WTC11 (cell line): ENCODE data around the gene SPOCK1. TPM values are rescaled to one million over a fixed set of nuclear protein-coding genes. Genes with fewer than 3 reads are reported as not detected.

Source experiments
- ATAC-seq: fragments of 200-7000 bp; cut with Tn5 transposase; 2 replicates; pipeline ENCODE4 v1.10.0; 2021; ENCODE audit warnings: mild to moderate bottlenecking, moderate library complexity
- CTCF ChIA-PET: fragments of 300-600 bp; sonication (Branson Sonifier 250); formaldehyde crosslinking; loops from one replicate; lab custom pipeline; 2021; ENCODE audit warnings: antibody characterized with exemption; lab: Charles Lee
- POLR2A ChIA-PET: fragments of 350-600 bp; sonication (Branson Sonifier 250); formaldehyde crosslinking; loops from one replicate; lab custom pipeline; 2021; ENCODE audit warnings: antibody characterized with exemption; lab: Charles Lee
- DNase-seq: peaks from one replicate; pipeline ENCODE4 v3.0.0; 2021; ENCODE audit warnings: low spot score
- H3K27ac Mint-ChIP-seq: 2 replicates; pipeline ENCODE4 v1.8.0; 2021; ENCODE audit warnings: mixed read lengths
- H3K27me3 Mint-ChIP-seq: 2 replicates; pipeline ENCODE4 v1.8.0; 2021; ENCODE audit warnings: low read depth, mild to moderate bottlenecking, moderate library complexity, mixed read lengths
- H3K36me3 Mint-ChIP-seq: 2 replicates; pipeline ENCODE4 v1.8.0; 2021; ENCODE audit warnings: mixed read lengths
- H3K4me1 Mint-ChIP-seq: 2 replicates; pipeline ENCODE4 v1.8.0; 2022; ENCODE audit warnings: mixed read lengths
- H3K4me3 Mint-ChIP-seq: 2 replicates; pipeline ENCODE4 v1.8.0; 2021; ENCODE audit warnings: mild to moderate bottlenecking, moderate library complexity, mixed read lengths
- H3K9me3 Mint-ChIP-seq: 2 replicates; pipeline ENCODE4 v1.8.0; 2021; ENCODE audit warnings: mixed read lengths
- ARID4B ChIP-seq: sonication (generic); formaldehyde crosslinking; IDR thresholded peaks from 2 replicates; pipeline ENCODE4 v1.8.0; 2023; ENCODE audit warnings: missing genetic modification reagents, mild to moderate bottlenecking, borderline replicate concordance
- CREB1 ChIP-seq: sonication (generic); formaldehyde crosslinking; IDR thresholded peaks from 2 replicates; pipeline ENCODE4 v1.8.0; 2023; ENCODE audit warnings: mild to moderate bottlenecking, missing genetic modification reagents
- E2F4 ChIP-seq: sonication (generic); formaldehyde crosslinking; IDR thresholded peaks from 2 replicates; pipeline ENCODE4 v1.8.1; 2022; ENCODE audit warnings: low read depth, mild to moderate bottlenecking, moderate library complexity, missing genetic modification reagents, borderline replicate concordance
- E2F5 ChIP-seq: sonication (generic); formaldehyde crosslinking; IDR thresholded peaks from 2 replicates; pipeline ENCODE4 v1.8.1; 2022; ENCODE audit warnings: mild to moderate bottlenecking, moderate library complexity, missing genetic modification reagents
- GTF2I ChIP-seq: fragments of 250-450 bp; sonication (Bioruptor Pico); conservative IDR thresholded peaks from 2 replicates; pipeline ENCODE4 v1.4.0; 2021; ENCODE audit warnings: mild to moderate bottlenecking
- MAX ChIP-seq: sonication (generic); formaldehyde crosslinking; IDR thresholded peaks from 2 replicates; pipeline ENCODE4 v1.8.0; 2022; ENCODE audit warnings: mild to moderate bottlenecking, missing genetic modification reagents
- MLX ChIP-seq: sonication (generic); formaldehyde crosslinking; IDR thresholded peaks from 2 replicates; pipeline ENCODE4 v1.8.1; 2023; ENCODE audit warnings: mild to moderate bottlenecking, missing genetic modification reagents, moderate library complexity
- MXD4 ChIP-seq: fragments of 250-450 bp; sonication (Bioruptor Pico); IDR thresholded peaks from 2 replicates; pipeline ENCODE4 v1.8.0; 2021; ENCODE audit warnings: mild to moderate bottlenecking, moderate library complexity, borderline replicate concordance
- SMAD4 ChIP-seq: sonication (generic); formaldehyde crosslinking; IDR thresholded peaks from 2 replicates; pipeline ENCODE4 v1.8.0; 2022; ENCODE audit warnings: mild to moderate bottlenecking, missing genetic modification reagents
- SOX15 ChIP-seq: fragments of 250-450 bp; sonication (Bioruptor Pico); IDR thresholded peaks from 2 replicates; pipeline ENCODE4 v1.9.0; 2021; ENCODE audit warnings: mild to moderate bottlenecking
- SP1 ChIP-seq: sonication (generic); formaldehyde crosslinking; conservative IDR thresholded peaks from 2 replicates; pipeline ENCODE4 v1.8.1; 2022; ENCODE audit warnings: missing genetic modification reagents
- STAT6 ChIP-seq: sonication (generic); formaldehyde crosslinking; conservative IDR thresholded peaks from 2 replicates; pipeline ENCODE4 v1.8.1; 2023; ENCODE audit warnings: mild to moderate bottlenecking, low read depth, missing genetic modification reagents, moderate library complexity
- TEAD1 ChIP-seq: sonication (generic); formaldehyde crosslinking; IDR thresholded peaks from 2 replicates; pipeline ENCODE4 v1.8.0; 2022; ENCODE audit warnings: mild to moderate bottlenecking, missing genetic modification reagents
- USF1 ChIP-seq: sonication (generic); formaldehyde crosslinking; IDR thresholded peaks from 2 replicates; pipeline ENCODE4 v1.8.0; 2022; ENCODE audit warnings: mild to moderate bottlenecking, missing genetic modification reagents
- ZMAT4 ChIP-seq: fragments of 250-450 bp; sonication (Bioruptor Pico); IDR thresholded peaks from 2 replicates; pipeline ENCODE4 v1.9.0; 2021; ENCODE audit warnings: mild to moderate bottlenecking
- total RNA-seq: library from RNA; stranded (reverse); gene quantifications from 3 replicates; pipeline ENCODE4 v1.2.3, GENCODE V29; 2021

The SPOCK1 gene
- total RNA-seq, 1 experiment from 2014 or later: 15.2 TPM

- TF ChIP-seq ARID4B (no peak), E2F4 (CRISPR knock-in tag) (no peak), MAX (CRISPR knock-in tag) (no peak), MXD4 (CRISPR knock-in tag) (no peak), SMAD4 (no peak), TEAD1 (no peak), USF1 (CRISPR knock-in tag) (no peak), ZMAT4 (no peak), STAT6 (no peak), SOX15 (CRISPR knock-in tag) (no peak), MLX (CRISPR knock-in tag) (no peak), SP1 (CRISPR knock-in tag) (no peak), CREB1 (CRISPR knock-in tag) (no peak)
Measured at GRCh38 chr5:137415231-137415681, 83.9 kb downstream of the SPOCK1 start (continued).

- Mint-ChIP-seq H3K36me3 (no peaks in the 10 kb centered on the region), H3K4me1 (no peaks in the 10 kb centered on the region), H3K27ac (no peak overlapping the region), H3K4me3 (no peak overlapping the region), H3K27me3 (peaks cover 4% of the 10 kb centered on the region), H3K9me3 (peaks cover 6% of the 10 kb centered on the region)
- ChIA-PET CTCF (interaction anchor here (1.2 kb wide), 1 partner anchor 68 kb away, joined by 3 read pairs; no protein-coding TSS in a partner anchor), POLR2A (no interaction called here)
- TF ChIP-seq GTF2I (CRISPR knock-in tag) (no peak), E2F5 (CRISPR knock-in tag) (no peak)
- ATAC-seq (no peak), DNase-seq (no peak)
Measured at GRCh38 chr5:137414112-137414755, 84.9 kb downstream of the SPOCK1 start.
